HCT116 (cell line): ENCODE data around the gene SBF2. TPM values are rescaled to one million over a fixed set of nuclear protein-coding genes. Genes with fewer than 3 reads are reported as not detected.

Source experiments
- ATAC-seq: fragments of 200-7000 bp; cut with Tn5 transposase; 2 replicates; pipeline ENCODE4 v1.9.1; 2020; ENCODE audit warnings: mild to moderate bottlenecking, moderate library complexity
- BruUV-seq: library from RNA; stranded (reverse); fragments of 400-500 nt; replicated peaks from 2 replicates; lab custom pipeline; 2021; lab: Mats Ljungman, UMichigan
- CTCF ChIA-PET: fragments of 300-600 bp; sonication (Branson Sonifier 250); formaldehyde crosslinking; loops from one replicate; lab custom pipeline; 2021; ENCODE audit warnings: antibody characterized with exemption; lab: Charles Lee
- POLR2A ChIA-PET: fragments of 300-600, 350-600 bp; sonication (Branson Sonifier 250); formaldehyde crosslinking; loops from one replicate; lab custom pipeline; 2021; ENCODE audit warnings: antibody characterized with exemption; lab: Charles Lee
- RAD21 ChIA-PET, 2 experiments: fragments of 300-600 bp; sonication (Branson Sonifier 250); formaldehyde crosslinking; loops; one replicate each; lab custom pipeline; 2023; ENCODE audit warnings: low total read pairs in 2 of 2; ENCODE audit not compliant: uncharacterized antibody in 2 of 2, unreplicated experiment in 2 of 2, low non-redundant PET in 1 of 2; lab: Charles Lee
- DNase-seq: peaks from one replicate; pipeline ENCODE4 v3.0.0-alpha.2; 2010; ENCODE audit warnings: low read depth, low spot score
- H2AFZ ChIP-seq: fragments of 200-600 bp; shearing (Covaris generic), sonication (generic); 2 replicates; pipeline ENCODE4 v1.6.1; 2017; ENCODE audit warnings: low read depth, mixed run types, mixed read lengths, antibody characterized with exemption, low read length; ENCODE audit not compliant: poor library complexity, severe bottlenecking
- H3K27ac ChIP-seq: 2 replicates; pipeline ENCODE4 v1.5.1; 2012; ENCODE audit warnings: low read depth, low read length
- H3K27me3 ChIP-seq: fragments of 200-600 bp; sonication (generic); 2 replicates; pipeline ENCODE4 v1.6.1; 2016; ENCODE audit warnings: mixed run types, low read length, mixed read lengths; ENCODE audit not compliant: insufficient read depth
- H3K36me3 ChIP-seq, 2 experiments: fragments of 200-500 bp in 1 of 2; fragments of 200-600 bp in 1 of 2; sonication (Bioruptor generic) in 1 of 2; sonication (generic) in 1 of 2; 2 replicates each; pipeline versions ENCODE4 v1.5.1 to v1.6.1; 2014 to 2016; ENCODE audit warnings: low read length in 2 of 2, inconsistent platforms in 1 of 2, mixed read lengths in 1 of 2, mixed run types in 1 of 2; ENCODE audit not compliant: insufficient read depth in 2 of 2, control insufficient read depth in 1 of 2
- H3K4me1 ChIP-seq, 2 experiments: fragments of 200-600 bp in 1 of 2; sonication (generic) in 1 of 2; 2 replicates each; pipeline versions ENCODE4 v1.5.1 to v1.6.1; 2012 to 2017; ENCODE audit warnings: low read length in 2 of 2, inconsistent platforms in 1 of 2, mild to moderate bottlenecking in 1 of 2, mixed read lengths in 1 of 2, mixed run types in 1 of 2, moderate library complexity in 1 of 2; ENCODE audit not compliant: insufficient read depth in 2 of 2, control insufficient read depth in 1 of 2
- H3K4me2 ChIP-seq: fragments of 200-600 bp; sonication (generic); 2 replicates; pipeline ENCODE4 v1.6.1; 2017; ENCODE audit warnings: mixed run types, low read length, mixed read lengths
- H3K4me3 ChIP-seq, 2 experiments: fragments of 200-600 bp in 1 of 2; sonication (generic) in 1 of 2; replicated peaks in 1 of 2; 2 replicates each; pipeline ENCODE4 v1.5.1; 2011 to 2016; ENCODE audit warnings: low read length in 2 of 2, control low read depth in 1 of 2, low read depth in 1 of 2, mild to moderate bottlenecking in 1 of 2, mixed read lengths in 1 of 2, mixed run types in 1 of 2
- H3K79me2 ChIP-seq: fragments of 200-600 bp; sonication (generic); 2 replicates; pipeline ENCODE4 v1.6.1; 2017; ENCODE audit warnings: mild to moderate bottlenecking, mixed run types, low read length, moderate library complexity, mixed read lengths; ENCODE audit not compliant: insufficient read depth
- H3K9ac ChIP-seq: fragments of 200-600 bp; sonication (generic); 2 replicates; pipeline ENCODE4 v1.6.1; 2016; ENCODE audit warnings: low read length, mixed read lengths
- H3K9me2 ChIP-seq: fragments of 200-600 bp; sonication (generic), shearing (Covaris generic); 2 replicates; pipeline ENCODE4 v1.6.1; 2017; ENCODE audit warnings: mixed run types, mild to moderate bottlenecking, moderate library complexity; ENCODE audit not compliant: insufficient read depth
- H3K9me3 ChIP-seq, 2 experiments: fragments of 200-500 bp in 1 of 2; fragments of 200-600 bp in 1 of 2; sonication (Bioruptor generic) in 1 of 2; sonication (generic) in 1 of 2; 2 replicates each; pipeline ENCODE4 v1.6.1; 2014 to 2017; ENCODE audit warnings: low read length in 2 of 2, mixed read lengths in 2 of 2, inconsistent platforms in 1 of 2, low read depth in 1 of 2, mild to moderate bottlenecking in 1 of 2, mixed run types in 1 of 2, moderate library complexity in 1 of 2; ENCODE audit not compliant: control insufficient read depth in 1 of 2, insufficient read depth in 1 of 2
- H4K20me1 ChIP-seq: fragments of 200-600 bp; sonication (generic), shearing (Covaris generic); 2 replicates; pipeline ENCODE4 v1.6.1; 2017; ENCODE audit warnings: mixed run types, mild to moderate bottlenecking, moderate library complexity; ENCODE audit not compliant: insufficient read depth
- CBX3 ChIP-seq: IDR thresholded peaks from 2 replicates; pipeline ENCODE4 v1.6.1; 2012; ENCODE audit warnings: low read depth
- EZH2 ChIP-seq: fragments of 200-600 bp; sonication (generic); IDR thresholded peaks from 2 replicates; pipeline ENCODE4 v1.6.1; 2017; ENCODE audit warnings: antibody characterized with exemption, mixed run types
- POLR2A ChIP-seq: IDR thresholded peaks from 2 replicates; pipeline ENCODE4 v1.7.0; 2011; ENCODE audit warnings: borderline replicate concordance; ENCODE audit not compliant: insufficient read depth, insufficient read length; ENCODE audit errors: extremely low read depth
- REST ChIP-seq: IDR thresholded peaks from 2 replicates; pipeline ENCODE4 v1.6.1; 2012; ENCODE audit warnings: low read depth
- SIN3A ChIP-seq: IDR thresholded peaks from 2 replicates; pipeline ENCODE4 v1.6.1; 2012; ENCODE audit warnings: low read depth
- TCF7L2 ChIP-seq: IDR thresholded peaks from 2 replicates; pipeline ENCODE4 v1.7.0; 2011; ENCODE audit warnings: borderline replicate concordance, inconsistent platforms; ENCODE audit not compliant: insufficient read depth, insufficient read length; ENCODE audit errors: extremely low read depth
- YY1 ChIP-seq: IDR thresholded peaks from 2 replicates; pipeline ENCODE4 v1.6.1; 2011; ENCODE audit warnings: low read length, low read depth, moderate library complexity, mild to moderate bottlenecking; ENCODE audit not compliant: insufficient replicate concordance; ENCODE audit errors: extremely low read depth
- intact Hi-C: fragments of 100-400 bp; cut with micrococcal nuclease; formaldehyde crosslinking; loops from 2 replicates; pipeline ENCODE4 v1.10.0; 2022
- total RNA-seq: library from RNA; stranded (reverse); gene quantifications from one replicate; pipeline ENCODE4 v1.2.1, GENCODE V29; 2021; ENCODE audit not compliant: unreplicated experiment

Gene SBF2
- total RNA-seq, 1 experiment from 2014 or later = 35.0 TPM

GRCh38 chr11:10302359-10302743, 8.3 kb upstream of the SBF2 start:
- no peak overlapping the region for H2AFZ ChIP-seq
- H3K9ac ChIP-seq = peak overlapping the region; percentile 94
- H3K36me3 ChIP-seq = peaks cover 0 to 23% of the 10 kb centered on the region in 2 experiments; a peak in 2 of 4 replicates
- H3K9me3 ChIP-seq = no peaks in the 10 kb centered on the region
- no peak for ATAC-seq
- peak overlapping the region; percentile 98 for H3K4me2 ChIP-seq
- TF ChIP-seq CBX3 = no peak
- no peak for TF ChIP-seq SIN3A
- no peak for TF ChIP-seq REST
- no peak for TF ChIP-seq YY1
- no peak for TF ChIP-seq TCF7L2
- no peak for TF ChIP-seq POLR2A
- no peak for TF ChIP-seq EZH2
- TF ChIP-seq, all 23 proteins: peak for 0
- POLR2A ChIA-PET = interaction anchor here (0.5 to 4.5 kb wide), 5 partner anchors 10 to 543 kb away, joined by 3 to 37 read pairs (median 3); no protein-coding TSS in a partner anchor
- H3K27ac ChIP-seq = peak overlapping the region; percentile 97
- H3K9me2 ChIP-seq = no peaks in the 10 kb centered on the region
- H3K79me2 ChIP-seq = peaks cover 47% of the 10 kb centered on the region
- no TSS peak for BruUV-seq
- H4K20me1 ChIP-seq = no peaks in the 10 kb centered on the region
- RAD21 ChIA-PET = no interaction called here
- intact Hi-C loops = no loop called here
- H3K4me3 ChIP-seq = peak overlapping the region; percentile 85 to 93
- no peaks in the 10 kb centered on the region for H3K27me3 ChIP-seq
- peaks cover 27 to 46% of the 10 kb centered on the region in 2 experiments for H3K4me1 ChIP-seq
- CTCF ChIA-PET = interaction anchor here (0.7 kb wide), 1 partner anchor 64 kb away, joined by 3 read pairs; no protein-coding TSS in a partner anchor
- no peak for DNase-seq
